HG03439 (cell line): ENCODE data around the gene FAM117B.
"Not testable (repeated sequence)": the region's sequence is repeated elsewhere in the genome, so short reads cannot be mapped to it uniquely, and the experiment has no call there.

Experiments
- ATAC-seq: cut with Tn5 transposase; IDR thresholded peaks from one replicate; pipeline ENCODE4 v1.9.1; 2021; ENCODE audit warnings: mild to moderate bottlenecking, moderate library complexity; ENCODE audit not compliant: unreplicated experiment

FAM117B gene

GRCh38 chr2:202807431-202808138, 172.8 kb downstream of the FAM117B start:
- ATAC-seq, result not testable (repeated sequence)

GRCh38 chr2:202808754-202809153, 174.0 kb downstream of the FAM117B start:
- ATAC-seq, result no peak

- no peak for ATAC-seq
Measured at GRCh38 chr2:202813387-202813786, 178.6 kb downstream of the FAM117B start.

GRCh38 chr2:202814226-202814625, 179.5 kb downstream of the FAM117B start:
- ATAC-seq, result no peak

- ATAC-seq, result no peak
Measured at GRCh38 chr2:202815548-202816360, 181.0 kb downstream of the FAM117B start.

- ATAC-seq, result no peak
Measured at GRCh38 chr2:202817771-202818170, 183.0 kb downstream of the FAM117B start.

GRCh38 chr2:202818321-202818720, 183.6 kb downstream of the FAM117B start:
- no peak for ATAC-seq
